GM19328 (cell line): ENCODE results near the gene MRPS2.
"Not testable (repeated sequence)": the region's sequence is repeated elsewhere in the genome, so short reads cannot be mapped to it uniquely, and the experiment has no call there.

Source experiments
- ATAC-seq: cut with Tn5 transposase; IDR thresholded peaks from one replicate; pipeline ENCODE4 v1.9.1; 2021; ENCODE audit warnings: mild to moderate bottlenecking, moderate library complexity; ENCODE audit not compliant: unreplicated experiment

Gene MRPS2

GRCh38 chr9:135500525-135501260, at the start of gene MRPS2:
Gene MRPS2, plus strand, starts transcription at chr9:135500682. Its CDS starts 29 bp downstream, at chr9:135500711.
- peak; percentile 80 for ATAC-seq

- no peak for ATAC-seq
Observed at GRCh38 chr9:135450956-135451355, 49.5 kb upstream of the MRPS2 start.

GRCh38 chr9:135451909-135452308, 48.6 kb upstream of the MRPS2 start:
- ATAC-seq, result not testable (repeated sequence)

- no peak for ATAC-seq
Observed at GRCh38 chr9:135454737-135455136, 45.7 kb upstream of the MRPS2 start.

GRCh38 chr9:135455401-135456030, 45.0 kb upstream of the MRPS2 start:
- no peak for ATAC-seq

GRCh38 chr9:135456436-135457104, 43.9 kb upstream of the MRPS2 start:
- no peak for ATAC-seq

DNA sequence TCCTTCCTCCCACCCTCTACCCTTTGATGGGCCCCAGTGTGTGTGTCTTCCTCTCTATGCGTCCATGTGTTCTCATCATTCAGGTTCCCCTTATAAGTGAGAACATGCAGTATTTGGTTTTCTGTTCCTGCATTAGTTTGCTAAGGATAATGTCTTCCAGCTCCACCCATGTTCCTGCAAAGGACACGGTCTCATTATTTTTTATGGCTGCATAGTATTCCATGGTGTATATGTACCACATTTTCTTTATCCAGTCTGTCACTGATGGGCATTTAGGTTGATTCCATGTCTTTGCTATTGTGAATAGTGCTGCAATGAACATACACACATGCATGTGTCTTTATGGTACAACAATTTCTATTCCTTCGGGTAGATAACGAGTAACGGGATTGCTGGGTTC, 42.0 kb upstream of the MRPS2 start:
- not testable (repeated sequence) for ATAC-seq

GRCh38 chr9:135461936-135462335, 38.5 kb upstream of the MRPS2 start:
- no peak for ATAC-seq

- no peak for ATAC-seq
Observed at GRCh38 chr9:135463140-135463539, 37.3 kb upstream of the MRPS2 start.

DNA sequence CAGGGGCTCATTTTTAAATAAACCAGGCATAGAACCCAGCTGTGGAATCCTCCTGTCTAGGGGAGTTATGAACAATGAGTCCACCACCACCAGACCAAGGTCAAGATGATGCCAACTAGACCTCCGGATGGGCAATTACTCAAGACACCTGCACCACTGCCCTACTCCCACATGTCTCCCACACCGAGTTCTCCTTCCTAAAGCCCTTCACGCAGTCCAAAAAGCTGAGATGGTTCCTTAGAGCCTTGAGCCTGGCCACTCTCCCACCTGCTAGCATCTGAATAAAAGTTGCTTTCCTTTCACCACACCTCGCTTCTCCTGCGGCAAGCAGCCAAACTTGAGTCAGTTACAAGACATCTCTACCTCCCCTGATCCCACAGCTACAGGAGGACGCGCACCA, 36.3 kb upstream of the MRPS2 start:
- no peak for ATAC-seq

- ATAC-seq, result no peak
Observed at GRCh38 chr9:135468854-135469521, 31.5 kb upstream of the MRPS2 start.

DNA sequence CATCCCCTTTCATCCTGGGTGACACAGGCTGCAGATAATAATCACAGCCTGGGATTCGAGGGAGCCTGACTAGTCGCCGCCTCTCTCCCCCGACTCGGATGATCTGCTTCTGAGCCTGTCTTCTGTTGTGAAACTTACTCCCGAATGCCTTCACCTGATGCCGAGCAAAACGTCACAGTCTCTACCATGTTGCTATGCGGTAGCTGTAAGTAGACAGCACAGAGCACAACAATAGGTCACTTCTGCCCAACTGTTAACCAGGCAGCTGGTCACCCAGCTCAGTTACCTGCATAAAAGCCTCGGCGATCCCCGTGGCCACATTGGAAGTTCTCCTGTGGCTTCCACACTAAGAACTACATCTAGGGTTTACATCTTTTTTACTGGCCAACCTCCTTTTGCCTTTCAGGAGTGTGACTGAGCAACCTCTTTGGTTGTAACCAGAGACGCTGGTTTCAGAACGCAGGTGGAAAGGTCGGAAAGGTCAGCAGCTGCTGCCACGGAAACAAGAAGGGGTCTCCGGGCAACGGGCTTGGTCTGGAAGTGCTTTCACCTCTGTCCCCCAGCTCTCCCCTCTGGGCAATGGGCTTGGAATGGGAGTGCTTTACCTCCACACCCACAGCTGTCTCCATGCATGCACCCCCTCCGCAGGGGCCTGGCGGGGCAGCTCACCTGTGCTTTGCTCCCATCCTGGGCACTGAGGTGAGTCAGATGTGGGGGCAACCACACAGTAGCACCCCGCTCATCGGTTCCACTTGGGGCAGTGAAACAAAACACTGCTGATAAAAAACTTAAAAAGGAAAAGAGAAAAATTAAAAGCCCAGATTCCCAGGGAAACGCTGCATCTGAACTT, 28.5 kb upstream of the MRPS2 start:
- no peak for ATAC-seq

- ATAC-seq, result no peak
Observed at GRCh38 chr9:135473972-135474543, 26.4 kb upstream of the MRPS2 start.

- no peak for ATAC-seq
Observed at GRCh38 chr9:135474915-135475314, 25.6 kb upstream of the MRPS2 start.

- ATAC-seq, result no peak
Observed at GRCh38 chr9:135476561-135477355, 23.7 kb upstream of the MRPS2 start.

DNA sequence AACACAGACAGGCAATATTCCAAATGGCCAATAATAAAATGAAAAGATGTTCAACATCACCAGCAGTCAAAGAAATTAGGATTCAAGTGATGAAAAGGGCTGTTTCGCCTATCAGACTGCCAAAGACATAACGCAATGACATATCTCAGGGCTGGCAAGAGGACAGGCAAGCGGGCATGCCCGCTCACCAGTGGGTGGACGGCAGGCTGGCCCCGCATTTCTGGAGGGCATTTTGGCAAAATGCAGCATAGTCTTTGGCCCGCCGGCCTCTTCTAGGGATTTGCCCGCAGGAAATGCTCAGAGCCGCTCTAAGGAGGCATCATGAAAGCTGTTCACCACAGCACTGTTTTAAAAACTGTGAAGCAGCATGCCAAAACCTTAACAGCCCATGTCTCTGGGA, 22.3 kb upstream of the MRPS2 start:
- no peak for ATAC-seq

DNA sequence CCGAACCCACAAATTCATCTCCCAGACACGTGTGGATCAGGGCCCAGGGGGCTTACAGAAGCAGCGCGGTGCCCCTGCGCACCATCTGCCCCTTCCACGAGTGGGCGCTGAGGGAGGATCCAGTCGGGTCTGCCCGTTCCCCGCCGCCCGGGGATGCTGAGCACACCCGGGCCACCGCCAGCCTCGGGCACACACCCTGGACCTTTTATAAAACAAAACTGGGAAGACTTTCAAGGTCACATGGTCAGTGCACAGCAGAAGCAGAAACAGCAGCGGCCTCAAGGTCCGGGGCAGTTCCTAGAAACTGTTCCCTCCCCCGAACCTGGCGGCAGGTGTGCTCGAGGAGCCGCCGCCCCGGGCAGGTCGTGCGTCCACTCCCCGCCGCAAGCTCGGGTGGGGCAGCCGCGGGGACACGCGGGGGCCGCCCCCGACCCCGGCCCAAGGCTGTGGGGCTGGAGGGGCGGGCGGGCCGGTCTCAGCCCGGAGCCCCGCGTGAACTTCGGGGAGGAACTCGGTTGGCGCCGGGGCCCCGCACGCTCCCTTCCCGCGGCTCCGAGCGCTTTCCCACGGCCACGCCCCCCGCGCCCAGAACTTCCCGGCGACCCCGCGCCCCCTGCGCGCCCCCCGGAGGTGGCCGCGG, 21.5 kb upstream of the MRPS2 start:
- ATAC-seq, result no peak

DNA sequence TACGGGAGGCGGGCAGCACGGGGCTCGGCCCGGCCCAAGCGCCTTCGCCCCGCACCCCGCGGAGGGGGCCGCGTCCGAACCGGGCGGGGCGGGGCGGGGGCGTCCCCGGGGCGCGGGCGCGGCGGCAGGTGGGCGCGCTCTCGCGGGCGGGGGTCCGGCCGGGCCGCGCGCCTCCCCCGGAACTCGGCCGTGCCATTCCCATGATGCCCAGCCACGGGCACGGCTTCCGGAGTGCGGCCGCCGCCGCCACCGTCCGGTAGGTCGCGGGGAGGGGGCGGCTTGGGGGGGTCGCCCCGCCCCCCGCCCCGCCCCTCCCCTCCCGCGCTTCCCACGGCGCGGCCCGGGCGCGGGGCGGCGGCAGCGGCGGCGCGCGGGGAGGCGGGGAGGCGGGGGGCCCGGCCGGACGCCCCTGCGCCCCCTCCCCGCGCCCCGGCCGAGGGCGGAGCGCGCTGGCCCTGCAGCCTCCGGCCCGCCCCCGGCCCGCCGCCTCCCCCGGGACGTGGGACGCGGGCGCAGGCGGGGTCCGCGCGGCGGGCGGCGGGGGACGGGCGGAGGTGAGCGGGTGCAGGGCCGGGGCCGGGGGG, 20.9 kb upstream of the MRPS2 start, which contains the start of gene PPP1R26:
PPP1R26 (plus strand) TSS at position 314 of the 584 bp plus-strand sequence. CDS start 4,729 bp downstream, outside the sequence.
- no peak for ATAC-seq
